T-helper 1 cell treated with Interleukin-12 subunit alpha and Interleukin-12 subunit beta and Interleukin-4 antibody, amounts not matched to agents 30 μg/mL and 1 μg/mL, for 36 hours (primary cell): Measurements from ENCODE around the gene SLC25A21.
A peak's percentile ranks its signal among the peaks of the same experiment; 100 is the strongest.
"Not testable (repeated sequence)": the region's sequence is repeated elsewhere in the genome, so short reads cannot be mapped to it uniquely, and the experiment has no call there.

Source experiments
- H3K27ac Mint-ChIP-seq: one replicate; pipeline ENCODE4 v1.8.0; 2021; ENCODE audit warnings: mild to moderate bottlenecking, mixed read lengths
- H3K27me3 Mint-ChIP-seq: one replicate; pipeline ENCODE4 v1.8.0; 2021; ENCODE audit warnings: low read depth, mixed read lengths
- H3K36me3 Mint-ChIP-seq: one replicate; pipeline ENCODE4 v1.8.0; 2021; ENCODE audit warnings: low read depth, mixed read lengths
- H3K4me1 Mint-ChIP-seq: one replicate; pipeline ENCODE4 v1.8.0; 2021; ENCODE audit warnings: low read depth, mixed read lengths
- H3K4me3 Mint-ChIP-seq: one replicate; pipeline ENCODE4 v1.8.0; 2021; ENCODE audit warnings: mild to moderate bottlenecking, moderate library complexity, mixed read lengths
- H3K9me3 Mint-ChIP-seq: one replicate; pipeline ENCODE4 v1.8.0; 2021; ENCODE audit warnings: mixed read lengths

SLC25A21 gene

GRCh38 chr14:36700651-36701050 lies 471.8 kb downstream of the SLC25A21 start:
- Mint-ChIP-seq H3K4me1 (no peaks in the 10 kb centered on the region), H3K9me3 (peaks cover 8% of the 10 kb centered on the region), H3K27ac (no peak overlapping the region), H3K27me3 (no peaks in the 10 kb centered on the region), H3K4me3 (no peak overlapping the region), H3K36me3 (no peaks in the 10 kb centered on the region)

DNA sequence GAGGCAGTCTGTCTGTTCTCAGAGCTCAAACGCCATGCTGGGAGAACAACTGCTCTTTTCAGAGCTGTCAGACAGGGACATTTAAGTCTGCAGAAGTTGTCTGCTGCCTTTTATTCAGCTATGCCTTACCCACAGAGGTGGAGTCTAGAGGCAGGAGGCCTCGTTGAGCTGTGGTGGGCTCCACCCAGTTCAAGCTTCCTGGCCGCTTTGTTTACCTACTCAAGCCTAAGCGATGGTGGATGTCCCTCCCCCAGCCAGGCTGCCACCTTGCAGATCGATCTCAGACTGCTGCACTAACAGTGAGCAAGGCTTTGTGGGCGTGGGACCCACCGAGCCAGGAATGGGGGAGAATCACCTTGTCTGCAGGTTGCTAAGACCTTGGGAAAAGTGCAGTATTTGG lies 473.0 kb downstream of the SLC25A21 start:
- not testable (repeated sequence) for H3K4me1 Mint-ChIP-seq, H3K36me3 Mint-ChIP-seq, H3K4me3 Mint-ChIP-seq, H3K27me3 Mint-ChIP-seq, H3K27ac Mint-ChIP-seq
- H3K9me3 Mint-ChIP-seq = peaks cover 11% of the 10 kb centered on the region

DNA sequence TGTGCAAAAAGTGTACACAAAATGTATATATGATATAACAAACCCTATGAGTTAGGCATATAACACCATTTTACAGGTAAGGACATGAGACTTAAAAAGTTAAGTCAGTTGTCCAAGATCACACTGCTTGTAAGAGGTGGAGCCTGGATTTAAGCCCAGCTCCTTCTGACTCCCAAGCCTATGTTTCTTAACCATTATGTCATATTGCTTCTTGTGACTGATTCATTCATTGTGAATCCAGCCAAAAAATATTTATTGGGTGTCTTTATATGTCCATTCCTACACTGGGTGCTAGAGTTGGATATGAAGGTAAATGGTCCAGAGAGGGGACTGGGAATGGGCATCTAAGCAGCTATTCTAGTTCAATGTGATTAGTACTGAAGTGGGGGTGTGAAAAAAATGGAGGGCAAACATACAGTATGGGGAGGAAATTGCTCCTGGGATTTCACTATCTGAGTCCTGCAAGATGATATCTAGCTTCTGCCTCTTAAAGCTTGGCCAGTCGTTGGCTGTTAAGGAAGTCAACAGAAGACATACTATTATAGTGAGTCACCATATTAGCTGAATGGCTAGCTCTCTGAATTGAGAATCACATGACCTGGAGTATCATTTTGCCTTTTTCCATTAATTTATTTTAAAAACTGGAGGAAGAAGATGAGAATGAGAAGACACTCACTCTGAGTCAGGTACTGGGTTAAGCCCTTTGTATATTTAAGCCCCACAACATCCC lies 481.9 kb downstream of the SLC25A21 start:
- H3K4me1 Mint-ChIP-seq = no peaks in the 10 kb centered on the region
- peaks cover 3% of the 10 kb centered on the region for H3K27me3 Mint-ChIP-seq
- no peaks in the 10 kb centered on the region for H3K36me3 Mint-ChIP-seq
- H3K27ac Mint-ChIP-seq = no peak overlapping the region
- H3K4me3 Mint-ChIP-seq = no peak overlapping the region
- peaks cover 1% of the 10 kb centered on the region for H3K9me3 Mint-ChIP-seq

DNA sequence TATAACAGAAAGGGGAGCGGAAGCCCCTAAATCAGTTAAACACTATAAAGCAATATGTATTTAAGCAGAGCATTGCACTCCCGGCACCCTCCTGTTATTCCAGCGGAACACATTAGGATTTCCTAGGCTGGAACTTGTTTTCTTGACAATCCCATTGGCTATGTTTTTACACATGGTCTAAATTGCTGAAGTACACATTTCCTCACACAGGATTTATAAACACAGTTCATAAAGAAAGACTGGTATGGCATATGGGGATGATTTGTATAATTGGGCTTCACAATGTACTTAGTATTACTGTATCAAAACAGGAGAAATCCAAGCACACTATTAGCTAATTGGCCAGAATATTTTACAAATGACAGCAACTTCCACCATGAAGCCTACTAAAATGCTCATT lies 487.5 kb downstream of the SLC25A21 start:
- no peak overlapping the region for H3K27ac Mint-ChIP-seq
- peaks cover 4% of the 10 kb centered on the region for H3K27me3 Mint-ChIP-seq
- no peak overlapping the region for H3K4me3 Mint-ChIP-seq
- H3K9me3 Mint-ChIP-seq = no peaks in the 10 kb centered on the region
- H3K4me1 Mint-ChIP-seq = no peaks in the 10 kb centered on the region
- no peaks in the 10 kb centered on the region for H3K36me3 Mint-ChIP-seq

DNA sequence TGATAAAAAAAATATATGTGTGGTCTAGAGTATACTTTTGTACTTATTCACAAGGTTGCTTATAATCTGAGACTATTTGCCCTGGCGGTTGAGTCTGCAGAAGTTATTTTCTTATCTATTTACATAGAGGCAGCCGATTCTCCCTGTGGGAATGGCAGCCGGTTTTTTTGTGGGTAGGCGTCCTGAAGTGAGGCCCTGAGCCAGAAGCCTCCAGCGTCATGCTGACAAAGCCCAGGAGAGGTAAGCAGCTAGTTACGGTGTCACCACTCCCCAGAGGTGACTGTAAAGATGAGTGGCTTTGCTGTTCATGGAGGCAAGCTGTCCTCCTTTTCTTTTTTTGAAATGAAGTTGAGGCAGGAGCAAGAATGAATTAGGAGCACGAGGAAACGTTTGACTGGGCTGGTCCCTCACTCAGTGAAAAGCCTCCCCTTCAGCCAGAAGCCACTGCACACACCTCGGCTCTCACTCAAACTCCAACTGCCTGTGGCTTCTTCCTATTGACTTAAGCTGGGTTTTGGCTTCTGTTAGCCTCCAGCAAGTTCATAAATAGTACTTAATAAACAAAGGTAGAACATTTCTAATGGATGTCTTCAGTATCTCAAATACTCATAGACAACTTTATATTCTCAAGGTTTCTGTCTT lies 489.2 kb downstream of the SLC25A21 start:
- no peaks in the 10 kb centered on the region for H3K36me3 Mint-ChIP-seq
- no peak overlapping the region for H3K27ac Mint-ChIP-seq
- H3K27me3 Mint-ChIP-seq = peaks cover 4% of the 10 kb centered on the region
- no peaks in the 10 kb centered on the region for H3K4me1 Mint-ChIP-seq
- H3K4me3 Mint-ChIP-seq = no peak overlapping the region
- H3K9me3 Mint-ChIP-seq = no peaks in the 10 kb centered on the region

DNA sequence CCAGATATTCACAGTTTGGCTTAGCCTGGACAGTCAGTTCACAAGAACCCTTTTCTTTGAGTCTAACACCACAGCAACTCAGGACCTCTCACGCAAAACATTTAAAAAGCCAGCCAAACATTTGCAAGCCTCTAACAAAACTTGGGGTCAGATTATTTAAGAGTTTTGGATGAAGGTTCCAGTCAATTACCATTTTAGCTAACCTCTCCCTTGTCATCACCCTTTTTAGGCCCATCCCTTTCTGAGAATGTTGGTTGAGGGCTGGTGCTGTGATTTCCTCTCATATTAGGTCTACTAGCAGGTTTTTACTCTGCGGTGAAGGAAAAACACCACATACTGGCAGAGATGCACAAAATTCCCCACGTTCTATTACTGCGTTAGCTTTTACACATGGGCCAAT lies 490.1 kb downstream of the SLC25A21 start:
- Mint-ChIP-seq H3K4me1 (no peaks in the 10 kb centered on the region), H3K36me3 (no peaks in the 10 kb centered on the region), H3K27me3 (peaks cover 6% of the 10 kb centered on the region), H3K9me3 (no peaks in the 10 kb centered on the region), H3K27ac (no peak overlapping the region), H3K4me3 (no peak overlapping the region)

DNA sequence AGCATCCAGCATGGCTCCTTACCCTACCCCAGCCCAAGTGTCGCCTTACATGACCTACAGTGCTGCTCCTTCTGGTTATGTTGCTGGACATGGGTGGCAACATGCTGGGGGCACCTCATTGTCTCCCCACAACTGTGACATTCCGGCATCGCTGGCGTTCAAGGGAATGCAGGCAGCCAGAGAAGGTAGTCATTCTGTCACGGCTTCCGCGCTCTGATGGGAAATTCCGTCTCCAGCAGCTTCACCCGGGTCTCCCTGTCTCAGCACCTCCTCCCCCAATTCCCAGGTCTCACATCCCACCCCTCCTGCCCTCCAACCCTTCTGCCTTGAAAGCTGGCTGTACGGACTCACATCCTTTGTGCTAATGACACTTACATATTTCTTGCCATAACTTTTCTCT lies 496.2 kb downstream of the SLC25A21 start:
- Mint-ChIP-seq H3K9me3 (no peaks in the 10 kb centered on the region), H3K4me1 (no peaks in the 10 kb centered on the region), H3K27me3 (peaks cover 7% of the 10 kb centered on the region), H3K4me3 (no peak overlapping the region), H3K27ac (no peak overlapping the region), H3K36me3 (no peaks in the 10 kb centered on the region)

- Mint-ChIP-seq H3K27ac (no peak overlapping the region), H3K27me3 (peaks cover 12% of the 10 kb centered on the region), H3K4me1 (no peaks in the 10 kb centered on the region), H3K4me3 (no peak overlapping the region), H3K36me3 (no peaks in the 10 kb centered on the region), H3K9me3 (no peaks in the 10 kb centered on the region)
Observed at GRCh38 chr14:36675581-36675980, 496.8 kb downstream of the SLC25A21 start.

GRCh38 chr14:36674659-36675058 lies 497.7 kb downstream of the SLC25A21 start:
- Mint-ChIP-seq H3K4me1 (no peaks in the 10 kb centered on the region), H3K27me3 (peaks cover 12% of the 10 kb centered on the region), H3K27ac (no peak overlapping the region), H3K36me3 (no peaks in the 10 kb centered on the region), H3K9me3 (no peaks in the 10 kb centered on the region), H3K4me3 (no peak overlapping the region)

DNA sequence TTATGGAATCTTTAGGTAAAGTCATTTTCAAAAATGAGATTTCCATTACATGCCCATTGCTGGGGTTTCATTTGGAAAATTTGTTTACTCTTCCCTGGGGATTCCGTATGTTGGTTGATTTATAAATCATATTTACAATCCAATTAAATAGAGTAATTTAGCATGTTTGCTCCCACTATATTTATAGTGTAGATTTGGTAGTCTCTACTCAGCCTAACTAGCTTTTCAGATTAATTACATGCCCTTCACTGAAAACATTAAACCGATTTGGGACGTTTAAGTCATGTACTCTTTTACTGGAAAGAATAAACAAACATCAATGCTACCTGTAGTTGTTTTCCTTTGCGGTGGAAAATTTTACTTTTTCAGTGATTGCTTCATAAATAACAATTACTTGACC lies 500.3 kb downstream of the SLC25A21 start:
- Mint-ChIP-seq H3K36me3 (no peaks in the 10 kb centered on the region), H3K27ac (no peak overlapping the region), H3K4me3 (no peak overlapping the region), H3K27me3 (peaks cover 17% of the 10 kb centered on the region), H3K9me3 (no peaks in the 10 kb centered on the region), H3K4me1 (no peaks in the 10 kb centered on the region)

- no peak overlapping the region for H3K27ac Mint-ChIP-seq
- H3K27me3 Mint-ChIP-seq = peaks cover 20% of the 10 kb centered on the region
- no peaks in the 10 kb centered on the region for H3K36me3 Mint-ChIP-seq
- no peak overlapping the region for H3K4me3 Mint-ChIP-seq
- H3K4me1 Mint-ChIP-seq = no peaks in the 10 kb centered on the region
- H3K9me3 Mint-ChIP-seq = no peaks in the 10 kb centered on the region
Observed at GRCh38 chr14:36671149-36671548, 501.3 kb downstream of the SLC25A21 start.

- H3K27me3 Mint-ChIP-seq = peaks cover 54% of the 10 kb centered on the region
- H3K9me3 Mint-ChIP-seq = no peaks in the 10 kb centered on the region
- no peak overlapping the region for H3K4me3 Mint-ChIP-seq
- no peaks in the 10 kb centered on the region for H3K36me3 Mint-ChIP-seq
- peaks cover 5% of the 10 kb centered on the region for H3K4me1 Mint-ChIP-seq
- H3K27ac Mint-ChIP-seq = peak overlapping the region; percentile 41
Observed at GRCh38 chr14:36667679-36668078, 504.7 kb downstream of the SLC25A21 start.

GRCh38 chr14:36666416-36667206 lies 505.8 kb downstream of the SLC25A21 start:
- Mint-ChIP-seq H3K9me3 (no peaks in the 10 kb centered on the region), H3K27ac (no peak overlapping the region), H3K36me3 (no peaks in the 10 kb centered on the region), H3K4me3 (no peak overlapping the region), H3K4me1 (peaks cover 5% of the 10 kb centered on the region), H3K27me3 (peaks cover 64% of the 10 kb centered on the region)

DNA sequence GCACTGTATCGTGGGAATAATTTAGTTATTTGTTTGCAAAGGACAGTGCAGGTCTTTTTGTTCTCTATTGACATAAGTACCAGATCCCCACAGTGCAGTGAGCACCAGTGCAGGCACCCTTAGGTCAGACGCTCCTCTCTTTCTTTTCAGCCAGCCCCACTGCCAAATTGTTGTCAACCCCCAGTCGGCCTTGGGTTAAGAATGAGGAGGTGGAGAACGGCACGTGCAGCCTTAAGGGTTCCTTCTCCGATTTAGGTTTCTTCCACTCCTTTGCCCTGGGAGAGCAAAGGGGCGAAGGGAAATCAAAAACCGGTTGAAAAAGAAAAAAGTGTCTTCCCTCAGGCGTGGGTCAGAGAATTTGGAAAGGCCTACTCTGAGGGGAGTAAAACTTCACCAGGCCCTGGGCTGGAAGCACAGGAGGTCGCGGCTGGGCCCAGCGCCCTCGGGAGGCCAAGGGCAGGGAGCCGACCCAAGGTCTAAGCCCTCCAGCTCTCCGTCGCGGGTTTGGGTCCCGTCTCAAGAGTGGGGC lies 506.5 kb downstream of the SLC25A21 start:
- H3K27me3 Mint-ChIP-seq = peaks cover 68% of the 10 kb centered on the region
- H3K4me1 Mint-ChIP-seq = peaks cover 5% of the 10 kb centered on the region
- H3K36me3 Mint-ChIP-seq = no peaks in the 10 kb centered on the region
- no peak overlapping the region for H3K27ac Mint-ChIP-seq
- H3K4me3 Mint-ChIP-seq = no peak overlapping the region
- H3K9me3 Mint-ChIP-seq = no peaks in the 10 kb centered on the region
